SHP77 treated with DMSO at 0.1 percent for 48 hours (cell line): ENCODE results near the gene CERS4.
"Not testable (repeated sequence)": the region's sequence is repeated elsewhere in the genome, so short reads cannot be mapped to it uniquely, and the experiment has no call there.

Source experiments
- DNase-seq: peaks from one replicate; lab custom pipeline; 2025; lab: John Stamatoyannopoulos, UW

CERS4 gene

GRCh38 chr19:8265872-8266271, 56.7 kb downstream of the CERS4 start:
- DNase-seq, result no peak

- DNase-seq, result no peak
Measured at GRCh38 chr19:8269724-8270123, 60.6 kb downstream of the CERS4 start.

GRCh38 chr19:8276508-8276907, 67.3 kb downstream of the CERS4 start:
- not testable (repeated sequence) for DNase-seq

- not testable (repeated sequence) for DNase-seq
Measured at GRCh38 chr19:8291337-8291736, 82.2 kb downstream of the CERS4 start.

GRCh38 chr19:8302357-8302691, 93.2 kb downstream of the CERS4 start:
- DNase-seq, result no peak

- DNase-seq, result no peak
Measured at GRCh38 chr19:8302734-8303133, 93.6 kb downstream of the CERS4 start.

- DNase-seq, result no peak
Measured at GRCh38 chr19:8304841-8305621, 95.9 kb downstream of the CERS4 start.

- no peak for DNase-seq
Measured at GRCh38 chr19:8305798-8306197, 96.6 kb downstream of the CERS4 start.

- DNase-seq, result no peak
Measured at GRCh38 chr19:8306235-8307054, 97.3 kb downstream of the CERS4 start.

GRCh38 chr19:8307400-8307964, 98.3 kb downstream of the CERS4 start:
- no peak for DNase-seq

- peak; percentile 78 for DNase-seq
Measured at GRCh38 chr19:8307965-8308866, 99.0 kb downstream of the CERS4 start, which contains the start of gene CD320. Gene CD320 (minus strand): TSS chr19:8308358. CDS start chr19:8308290, 68 bp downstream.

GRCh38 chr19:8308891-8309291, 99.7 kb downstream of the CERS4 start:
- DNase-seq, result no peak

GRCh38 chr19:8310342-8311055, 101.3 kb downstream of the CERS4 start:
- DNase-seq, result no peak

- no peak for DNase-seq
Measured at GRCh38 chr19:8311461-8312260, 102.5 kb downstream of the CERS4 start.
